GM23248 (cell line): ENCODE data around the gene GPR176. TPM values are rescaled to one million over a fixed set of nuclear protein-coding genes. Genes with fewer than 3 reads are reported as not detected.
A peak's percentile ranks its signal among the peaks of the same experiment; 100 is the strongest.

Source experiments
- DNase-seq: peaks from one replicate; pipeline ENCODE4 v3.0.0-alpha.2; 2015
- H2AFZ ChIP-seq: fragments of 200-600 bp; sonication (generic); 2 replicates; pipeline ENCODE4 v1.6.1; 2016; ENCODE audit warnings: antibody characterized with exemption
- H3F3A ChIP-seq: fragments of 200-600 bp; sonication (generic); 2 replicates; pipeline ENCODE4 v1.6.1; 2016; ENCODE audit warnings: mild to moderate bottlenecking, antibody characterized with exemption, mixed run types; ENCODE audit not compliant: insufficient read depth
- H3K27ac ChIP-seq: fragments of 200-600 bp; sonication (generic); 2 replicates; pipeline ENCODE4 v1.5.1; 2016; ENCODE audit warnings: mild to moderate bottlenecking
- H3K27me3 ChIP-seq: fragments of 200-600 bp; sonication (generic); replicated peaks from 2 replicates; pipeline ENCODE4 v1.6.1; 2016; ENCODE audit warnings: mild to moderate bottlenecking; ENCODE audit not compliant: insufficient read depth
- H3K36me3 ChIP-seq: fragments of 200-600 bp; sonication (generic); 2 replicates; pipeline ENCODE4 v1.6.1; 2016; ENCODE audit warnings: low read depth, mild to moderate bottlenecking
- H3K4me1 ChIP-seq: fragments of 200-600 bp; sonication (generic); 2 replicates; pipeline ENCODE4 v1.6.1; 2016; ENCODE audit warnings: mild to moderate bottlenecking; ENCODE audit not compliant: insufficient read depth
- H3K4me2 ChIP-seq: fragments of 200-600 bp; sonication (generic); one replicate; pipeline ENCODE4 v1.6.1; 2016; ENCODE audit warnings: mild to moderate bottlenecking; ENCODE audit not compliant: unreplicated experiment
- H3K4me3 ChIP-seq: fragments of 200-600 bp; sonication (generic); 2 replicates; pipeline ENCODE4 v1.5.1; 2016; ENCODE audit warnings: mild to moderate bottlenecking
- H3K79me2 ChIP-seq: fragments of 200-600 bp; sonication (generic); 2 replicates; pipeline ENCODE4 v1.6.1; 2016; ENCODE audit warnings: mild to moderate bottlenecking; ENCODE audit not compliant: insufficient read depth
- H3K9ac ChIP-seq: fragments of 200-600 bp; sonication (generic); 2 replicates; pipeline ENCODE4 v1.6.1; 2016; ENCODE audit warnings: mild to moderate bottlenecking
- H3K9me2 ChIP-seq: fragments of 200-600 bp; sonication (generic); 2 replicates; pipeline ENCODE4 v1.6.1; 2016; ENCODE audit warnings: mixed run types, mild to moderate bottlenecking, moderate library complexity; ENCODE audit not compliant: insufficient read depth
- H3K9me3 ChIP-seq: fragments of 200-600 bp; sonication (generic); one replicate; pipeline ENCODE4 v1.6.1; 2017; ENCODE audit warnings: low read depth
- H4K20me1 ChIP-seq: fragments of 200-600 bp; sonication (generic); 2 replicates; pipeline ENCODE4 v1.6.0; 2016; ENCODE audit not compliant: insufficient read depth
- EZH2 ChIP-seq: fragments of 200-600 bp; sonication (generic); IDR thresholded peaks from 2 replicates; pipeline ENCODE4 v1.6.1; 2018; ENCODE audit warnings: antibody characterized with exemption, mild to moderate bottlenecking; ENCODE audit not compliant: insufficient read depth, poor library complexity, severe bottlenecking
- EZH2phosphoT487 ChIP-seq: fragments of 200-600 bp; sonication (generic); IDR thresholded peaks from 2 replicates; pipeline ENCODE4 v1.6.1; 2018; ENCODE audit warnings: antibody characterized with exemption, moderate library complexity, mild to moderate bottlenecking, low read depth; ENCODE audit not compliant: insufficient read depth
- WGBS, 2 experiments: methylation state at CpG; one replicate each; pipeline ENCODE4 v1.1.6; 2015 to 2017; ENCODE audit warnings: low lambda C conversion rate in 2 of 2, low coverage in 1 of 2; ENCODE audit errors: missing lambda C conversion rate in 2 of 2; 5-methylcytosine and 5-hydroxymethylcytosine counted together
- in situ Hi-C: fragments of 300-500 bp; cut with MboI; formaldehyde crosslinking; loops from 2 replicates; pipeline ENCODE4 v1.15.0; 2020
- polyA plus RNA-seq: library from polyadenylated mRNA; unstranded; fragments of >200 nt; fragmentation: Nextera tagmentation; extraction: Ambion mirVana; gene quantifications from 2 replicates; pipeline ENCODE4 v1.2.1, GENCODE V29; 2016
- total RNA-seq: library from RNA; depleted of rRNA; stranded (reverse); fragments of >200 nt; shearing (Covaris generic); gene quantifications from 2 replicates; pipeline ENCODE4 v1.2.3, GENCODE V29; 2014; rRNA removed

GPR176 gene
- 254 and 307 TPM in 2 replicates for total RNA-seq
- polyA plus RNA-seq, result 156 and 161 TPM in 2 replicates

GRCh38 chr15:39919748-39920509, at the start of gene GPR176:
GPR176 (minus strand) TSS chr15:39920266; CDS start chr15:39920026, 240 bp downstream.
- Histone ChIP-seq H3K36me3 (0 out of 2 replicates have a peak, but pooled peaks cover 3% of the 10 kb centered on the region), H4K20me1 (no peaks in the 10 kb centered on the region), H3K79me2 (peaks cover 47% of the 10 kb centered on the region), H2AFZ (peak within 1 kb of the TSS; percentile 93), H3K27ac (peak within 1 kb of the TSS; percentile 92), H3K4me1 (peaks cover 39% of the 10 kb centered on the region), H3K9ac (peak within 1 kb of the TSS; percentile 89), H3F3A (peaks cover 20% of the 10 kb centered on the region), H3K9me2 (no peaks in the 10 kb centered on the region), H3K4me2 (peak within 1 kb of the TSS; percentile 89), H3K27me3 (no peaks in the 10 kb centered on the region), H3K9me3 (no peaks in the 10 kb centered on the region), H3K4me3 (peak within 1 kb of the TSS; percentile 88)
- TF ChIP-seq EZH2phosphoT487 (no peak), EZH2 (no peak)
- DNase-seq, result peak; percentile 95
- in situ Hi-C loops, result no loop called here
- WGBS, 2 experiments, result 0 to 1% methylated on average over 73 to 77 of the region's 84 CpGs

- TF ChIP-seq EZH2phosphoT487 (no peak), EZH2 (no peak)
- H3K79me2 ChIP-seq, result peaks cover 20% of the 10 kb centered on the region
- H3K27ac ChIP-seq, result no peak overlapping the region
- no peaks in the 10 kb centered on the region for H3K27me3 ChIP-seq
- H3K36me3 ChIP-seq, result peaks cover 39% of the 10 kb centered on the region
- H3K4me3 ChIP-seq, result no peak overlapping the region
- H3F3A ChIP-seq, result peaks cover 17% of the 10 kb centered on the region
- H3K4me1 ChIP-seq, result peaks cover 9% of the 10 kb centered on the region
- no peak overlapping the region for H3K4me2 ChIP-seq
- no peaks in the 10 kb centered on the region for H3K9me3 ChIP-seq
- H3K9me2 ChIP-seq, result no peaks in the 10 kb centered on the region
- WGBS, 2 experiments, result 94 to 96% methylated on average over 2 of the region's 2 CpGs
- no peak overlapping the region for H3K9ac ChIP-seq
- in situ Hi-C loops, result no loop called here
- peaks cover 3% of the 10 kb centered on the region; the same call in 1 of the 2 replicates for H4K20me1 ChIP-seq
- no peak for DNase-seq
- no peak overlapping the region for H2AFZ ChIP-seq
These were observed 48.9 kb upstream of the GPR176 start for GRCh38 chr15:39969002-39969394.

GRCh38 chr15:39968273-39969001, 48.4 kb upstream of the GPR176 start:
- H3K9ac ChIP-seq, result no peak overlapping the region
- H3K9me2 ChIP-seq, result no peaks in the 10 kb centered on the region
- no peaks in the 10 kb centered on the region for H3K9me3 ChIP-seq
- no peak for DNase-seq
- peaks cover 36% of the 10 kb centered on the region for H3K36me3 ChIP-seq
- peaks cover 3% of the 10 kb centered on the region; the same call in 1 of the 2 replicates for H4K20me1 ChIP-seq
- no peak overlapping the region for H3K4me2 ChIP-seq
- TF ChIP-seq EZH2phosphoT487, result no peak
- TF ChIP-seq EZH2, result no peak
- WGBS, 2 experiments, result 94 to 96% methylated on average over 3 of the region's 3 CpGs
- in situ Hi-C loops, result no loop called here
- peaks cover 17% of the 10 kb centered on the region for H3F3A ChIP-seq
- peaks cover 20% of the 10 kb centered on the region for H3K79me2 ChIP-seq
- no peak overlapping the region for H3K4me3 ChIP-seq
- H2AFZ ChIP-seq, result no peak overlapping the region
- peaks cover 9% of the 10 kb centered on the region for H3K4me1 ChIP-seq
- no peak overlapping the region for H3K27ac ChIP-seq
- no peaks in the 10 kb centered on the region for H3K27me3 ChIP-seq

- no peak overlapping the region for H2AFZ ChIP-seq
- no peak overlapping the region for H3K27ac ChIP-seq
- H3K9ac ChIP-seq, result no peak overlapping the region
- peaks cover 17% of the 10 kb centered on the region for H3F3A ChIP-seq
- no peak overlapping the region for H3K4me3 ChIP-seq
- no peaks in the 10 kb centered on the region for H3K27me3 ChIP-seq
- in situ Hi-C loops, result no loop called here
- peaks cover 3% of the 10 kb centered on the region; the same call in 1 of the 2 replicates for H4K20me1 ChIP-seq
- no peak overlapping the region for H3K4me2 ChIP-seq
- no peak for DNase-seq
- no peak for TF ChIP-seq EZH2
- no peak for TF ChIP-seq EZH2phosphoT487
- H3K79me2 ChIP-seq, result peaks cover 7% of the 10 kb centered on the region; the same call in 1 of the 2 replicates
- 84 to 86% methylated on average over 2 of the region's 2 CpGs for WGBS, 2 experiments
- H3K9me3 ChIP-seq, result no peaks in the 10 kb centered on the region
- H3K9me2 ChIP-seq, result no peaks in the 10 kb centered on the region
- peaks cover 53% of the 10 kb centered on the region for H3K36me3 ChIP-seq
- peaks cover 9% of the 10 kb centered on the region for H3K4me1 ChIP-seq
These were observed 46.5 kb upstream of the GPR176 start for GRCh38 chr15:39966521-39966920.
